Nucleus accumbens (tissue), 56 donors: ENCODE results near the gene SPDEF.

Experiments used
- DNase-seq, 56 donors: peaks; one replicate each; lab custom pipeline; 2025; lab: John Stamatoyannopoulos, UW

The SPDEF gene

GRCh38 chr6:34530753-34531365, 25.3 kb downstream of the SPDEF start:
- no peak for DNase-seq

GRCh38 chr6:34529665-34530327, 26.3 kb downstream of the SPDEF start:
- DNase-seq, result peak in 24 of 56 donors; percentile 11 to 57 (median 32)

GRCh38 chr6:34528996-34529664, 27.0 kb downstream of the SPDEF start:
- DNase-seq, result no peak

GRCh38 chr6:34527751-34528670, 28.1 kb downstream of the SPDEF start:
- no peak for DNase-seq

GRCh38 chr6:34526992-34527728, 29.0 kb downstream of the SPDEF start:
- peak; percentile 15 to 95 (median 80) for DNase-seq

- DNase-seq, result no peak
These were observed 29.7 kb downstream of the SPDEF start for GRCh38 chr6:34526241-34526972.

- no peak for DNase-seq
These were observed 30.5 kb downstream of the SPDEF start for GRCh38 chr6:34525431-34526175.

- no peak for DNase-seq
These were observed 31.2 kb downstream of the SPDEF start for GRCh38 chr6:34524971-34525370.

GRCh38 chr6:34524499-34524898, 31.6 kb downstream of the SPDEF start:
- no peak for DNase-seq

GRCh38 chr6:34523441-34524206, 32.5 kb downstream of the SPDEF start:
- DNase-seq, result no peak

- DNase-seq, result no peak
These were observed 33.4 kb downstream of the SPDEF start for GRCh38 chr6:34522761-34523160.

GRCh38 chr6:34521463-34522285, 34.5 kb downstream of the SPDEF start:
- no peak for DNase-seq

- DNase-seq, result no peak
These were observed 35.3 kb downstream of the SPDEF start for GRCh38 chr6:34520645-34521462.

- DNase-seq, result no peak
These were observed 36.0 kb downstream of the SPDEF start for GRCh38 chr6:34519971-34520644.

- DNase-seq, result no peak
These were observed 37.3 kb downstream of the SPDEF start for GRCh38 chr6:34518669-34519365.
